Measurements from ENCODE around the gene TTR. TPM values are rescaled to one million over a fixed set of nuclear protein-coding genes. Genes with fewer than 3 reads are reported as not detected.

TTR gene
- total RNA-seq, 1 donor from 2014 or later, result not detected

DNA sequence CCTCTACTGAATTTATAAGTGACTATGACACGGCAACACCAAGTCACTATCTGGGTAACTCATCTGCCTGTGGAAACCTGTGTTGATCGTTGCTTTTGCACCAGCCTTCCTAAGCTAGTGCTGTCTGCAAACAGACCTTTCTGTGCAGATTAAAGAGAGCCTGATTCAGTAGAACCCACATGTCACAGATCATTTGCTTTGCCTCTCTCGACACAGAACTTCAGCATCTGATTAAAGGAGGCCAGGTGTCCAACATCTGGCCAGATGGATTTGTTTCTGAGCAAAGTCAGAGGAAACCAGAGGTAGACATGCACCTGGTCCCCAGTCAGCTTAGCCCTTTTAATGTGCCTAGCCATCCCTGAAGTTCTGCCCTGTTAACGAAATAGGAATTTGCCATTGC, 15.0 kb upstream of the TTR start:
- DNase-seq (ENCODE audit: low spot score), result no peak
- intact Hi-C loops (cut with DNase I), result no loop called here
- ATAC-seq, result no peak

DNA sequence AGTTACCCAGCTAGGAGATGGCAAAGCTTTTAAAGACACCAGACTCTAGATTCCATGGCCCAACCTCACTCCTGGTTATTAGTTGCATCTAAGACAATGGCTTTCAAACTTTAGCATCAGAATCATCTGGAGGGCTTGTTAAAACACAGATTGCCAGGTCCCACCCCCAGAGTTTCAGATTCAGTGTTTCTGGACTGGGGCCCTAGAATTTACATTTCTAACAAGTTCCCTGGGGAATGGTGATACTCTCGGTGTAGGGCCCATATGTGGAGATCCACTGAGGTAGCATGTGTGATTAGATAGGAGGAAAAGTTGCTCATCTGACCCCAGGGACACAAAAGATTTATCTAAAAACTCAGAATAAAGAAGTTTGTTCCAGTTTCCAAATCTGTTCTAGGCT, 14.5 kb upstream of the TTR start:
- no peak for ATAC-seq
- DNase-seq (ENCODE audit: low spot score), result no peak
- intact Hi-C loops (cut with DNase I), result no loop called here

DNA sequence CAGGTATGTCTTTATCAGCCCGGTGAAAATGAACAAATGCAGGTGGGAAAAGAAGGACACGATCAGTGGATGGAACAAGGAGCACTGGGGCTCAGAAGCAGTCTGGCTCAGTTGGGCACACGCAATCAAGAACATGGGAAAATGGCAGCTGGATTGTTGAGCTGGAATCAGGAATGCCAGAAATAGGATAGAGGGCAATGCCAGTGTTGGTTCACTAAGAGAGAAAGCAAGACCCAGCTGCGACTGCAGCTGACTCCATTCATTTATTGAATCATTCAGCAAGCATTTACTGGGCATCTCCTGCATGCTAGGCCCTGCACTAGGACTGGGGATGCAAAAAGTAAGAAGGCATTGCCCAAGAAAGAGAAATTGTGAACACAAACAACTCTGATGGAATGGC, 13.6 kb upstream of the TTR start:
- ATAC-seq (no peak), DNase-seq (ENCODE audit: low spot score) (no peak)
- intact Hi-C loops (cut with DNase I), result no loop called here

DNA sequence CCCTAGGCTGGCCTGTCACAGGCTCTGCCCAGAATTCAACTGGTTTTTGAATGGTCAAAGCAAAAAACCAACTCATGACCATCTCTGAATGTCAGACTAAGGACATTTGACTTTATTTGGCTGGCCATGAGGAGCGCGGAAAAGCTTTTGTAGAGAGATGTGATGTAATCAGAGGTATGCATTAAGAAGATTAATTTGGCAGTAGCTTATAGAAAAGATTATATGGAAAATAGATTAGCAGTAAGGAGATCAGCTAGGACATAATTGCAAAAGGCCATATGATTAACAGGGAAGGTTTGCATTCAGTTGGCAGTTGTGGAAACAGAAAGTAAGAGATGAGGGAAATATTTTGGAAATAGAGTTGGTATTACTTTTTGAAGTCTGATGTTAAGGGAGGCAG, 12.3 kb upstream of the TTR start:
- no peak for ATAC-seq
- intact Hi-C loops (cut with DNase I), result no loop called here
- DNase-seq (ENCODE audit: low spot score), result no peak

DNA sequence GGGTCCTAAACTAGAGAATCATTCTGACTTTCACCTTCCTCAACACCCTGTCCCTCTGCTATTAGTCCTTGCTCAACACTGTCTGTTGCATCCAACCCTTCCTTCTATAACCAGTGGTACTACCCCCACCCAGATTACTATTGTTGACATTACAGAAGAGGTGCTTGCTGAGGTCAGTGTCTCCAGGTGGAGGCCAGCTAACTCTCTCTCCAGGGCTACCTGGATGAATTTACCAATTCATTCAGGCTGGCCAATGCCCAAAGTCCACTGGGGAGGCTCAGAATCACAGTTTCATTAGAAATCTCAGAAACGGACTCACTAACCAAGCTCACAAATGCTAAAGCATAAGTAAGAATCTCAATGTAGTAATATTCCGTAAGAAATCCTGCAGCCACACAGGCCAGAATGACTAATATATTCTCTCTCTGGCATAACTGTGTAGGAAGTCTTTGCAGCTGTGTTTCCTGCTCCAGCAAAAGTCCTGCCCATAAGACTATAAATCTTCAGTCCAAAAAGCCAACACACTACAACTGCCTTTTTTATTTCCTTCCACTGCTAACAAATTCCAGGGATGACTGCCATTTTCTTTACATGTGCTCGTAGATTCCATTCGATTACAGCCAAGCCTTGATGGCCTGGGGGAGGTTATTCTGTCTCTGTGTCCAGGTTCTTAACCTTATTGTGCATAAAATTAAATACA, 10.0 kb upstream of the TTR start:
- DNase-seq (ENCODE audit: low spot score) (no peak), ATAC-seq (no peak)
- intact Hi-C loops (cut with DNase I), result no loop called here

DNA sequence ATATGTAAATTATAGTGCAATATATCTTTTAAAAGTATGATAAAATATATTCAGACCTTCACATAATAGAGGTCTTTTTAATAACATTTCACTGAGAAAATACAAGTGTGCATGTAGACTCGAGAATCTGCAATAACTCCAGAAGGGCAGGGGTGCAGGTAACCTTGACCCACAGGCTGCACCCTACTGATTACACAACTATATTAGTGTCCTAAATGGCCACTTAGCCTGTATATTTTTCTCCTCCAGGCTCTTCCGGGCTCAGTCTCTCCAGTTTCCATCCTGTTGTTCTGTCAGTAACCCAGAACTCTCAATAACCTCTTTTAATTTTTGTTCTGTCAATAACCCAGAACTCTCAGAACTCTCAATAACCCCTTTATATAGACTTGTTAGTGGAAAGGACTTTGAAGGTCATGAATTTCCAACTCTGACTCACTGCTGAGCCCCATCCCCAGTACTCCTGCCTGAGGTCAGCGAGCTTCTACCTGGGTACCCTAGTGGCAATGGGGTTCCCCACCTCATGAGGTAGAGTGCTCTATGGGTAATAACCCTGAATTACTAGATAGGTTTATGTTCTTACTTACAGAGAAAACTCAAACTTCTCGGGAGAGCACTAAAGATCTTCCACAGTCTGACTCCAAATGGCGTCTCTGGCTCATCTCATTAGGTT, 8.4 kb upstream of the TTR start:
- no peak for DNase-seq (ENCODE audit: low spot score)
- ATAC-seq, result no peak
- intact Hi-C loops (cut with DNase I), result no loop called here

DNA sequence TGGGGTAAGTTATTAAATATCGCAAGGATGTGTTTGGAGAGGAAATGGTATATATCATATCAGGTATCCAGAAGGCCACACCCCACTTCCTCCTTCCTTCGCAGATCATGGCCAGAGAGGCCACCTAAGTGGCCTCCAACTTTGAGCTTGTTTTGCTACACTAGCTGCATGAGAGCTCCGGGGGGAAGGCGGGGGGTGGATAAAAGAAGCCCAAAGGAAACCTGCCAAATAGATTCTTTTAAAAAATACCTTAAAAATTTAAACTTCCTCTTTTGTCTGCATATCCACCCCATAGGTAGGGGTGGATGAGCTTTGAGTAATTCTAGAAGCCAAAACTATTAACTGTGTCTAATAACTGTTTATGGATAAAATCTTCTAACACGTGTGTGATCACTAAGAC, 5.7 kb upstream of the TTR start:
- intact Hi-C loops (cut with DNase I), result no loop called here
- DNase-seq (ENCODE audit: low spot score) (no peak), ATAC-seq (no peak)

DNA sequence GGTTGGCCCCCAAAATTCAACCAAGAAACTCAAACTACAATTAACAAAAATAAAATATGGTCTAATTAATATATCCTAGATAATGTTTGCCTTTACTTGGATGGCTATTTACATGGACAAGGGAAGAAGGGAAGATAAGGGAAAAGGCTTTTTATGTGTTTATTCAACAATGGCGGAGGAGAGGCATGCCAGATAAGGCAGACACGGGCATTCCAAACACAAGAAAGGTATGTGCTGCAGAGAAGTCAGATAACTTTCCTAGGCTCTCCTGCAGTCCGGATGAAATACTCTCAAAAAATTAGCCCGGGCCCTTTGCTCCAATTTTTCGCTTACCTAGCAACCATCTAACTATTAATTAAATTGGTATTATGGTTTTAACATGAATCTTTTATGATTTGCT, 5.1 kb upstream of the TTR start:
- intact Hi-C loops (cut with DNase I), result no loop called here
- DNase-seq (ENCODE audit: low spot score) (no peak), ATAC-seq (no peak)

DNA sequence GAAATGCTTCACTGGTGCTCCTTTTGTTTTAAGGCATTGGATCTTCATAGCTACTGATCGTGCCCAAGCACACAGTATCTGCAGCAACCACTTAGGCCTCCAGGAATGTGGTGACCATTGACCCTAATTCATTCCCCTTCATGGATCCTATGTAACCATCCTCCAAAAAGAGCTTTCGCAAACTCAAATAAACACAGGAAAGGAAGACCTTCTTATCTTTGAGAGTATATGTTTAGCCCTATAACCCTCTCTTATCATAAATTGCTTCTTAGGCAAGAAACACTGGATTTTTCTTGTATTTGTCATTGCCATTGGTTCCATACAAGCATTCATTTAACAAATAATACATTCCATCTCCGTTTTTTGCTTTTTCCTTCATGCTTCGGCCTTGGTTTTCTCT, 4.1 kb upstream of the TTR start:
- intact Hi-C loops (cut with DNase I), result no loop called here

DNA sequence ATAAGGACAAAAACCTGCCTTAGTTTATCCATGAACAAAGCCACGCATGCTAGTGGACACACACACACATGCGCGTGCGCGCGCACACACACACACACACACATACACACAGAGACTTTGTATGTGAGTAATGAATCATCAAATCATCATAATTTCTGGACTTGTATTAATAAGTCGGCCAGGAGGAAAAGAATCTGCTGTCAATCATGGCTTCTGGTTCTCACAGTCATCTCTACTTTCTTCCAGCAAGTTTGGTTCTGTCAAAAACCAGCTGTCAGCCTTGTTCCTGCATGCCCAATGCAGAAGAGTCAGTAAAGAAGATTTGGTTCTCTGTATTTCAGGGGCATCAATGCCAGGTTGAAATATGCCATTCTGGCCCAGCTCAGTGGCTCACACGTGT, 1.1 kb upstream of the TTR start:
- intact Hi-C loops (cut with DNase I), result no loop called here

More for the DNA sequence above, 4.1 kb upstream of the TTR start:
- DNase-seq (ENCODE audit: low spot score) (no peak), ATAC-seq (no peak)

DNA sequence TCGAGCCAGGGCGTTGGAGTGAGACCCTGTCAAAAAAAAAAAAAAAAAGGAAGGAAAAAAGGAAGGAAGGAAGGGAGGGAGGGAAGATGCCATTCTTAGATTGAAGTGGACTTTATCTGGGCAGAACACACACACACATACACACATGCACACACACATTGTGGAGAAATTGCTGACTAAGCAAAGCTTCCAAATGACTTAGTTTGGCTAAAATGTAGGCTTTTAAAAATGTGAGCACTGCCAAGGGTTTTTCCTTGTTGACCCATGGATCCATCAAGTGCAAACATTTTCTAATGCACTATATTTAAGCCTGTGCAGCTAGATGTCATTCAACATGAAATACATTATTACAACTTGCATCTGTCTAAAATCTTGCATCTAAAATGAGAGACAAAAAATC, 564 bp upstream of the TTR start:
- no peak for ATAC-seq
- intact Hi-C loops (cut with DNase I), result no loop called here
- no peak for DNase-seq (ENCODE audit: low spot score)

More for the DNA sequence above, 1.1 kb upstream of the TTR start:
- DNase-seq (ENCODE audit: low spot score) (no peak), ATAC-seq (no peak)

DNA sequence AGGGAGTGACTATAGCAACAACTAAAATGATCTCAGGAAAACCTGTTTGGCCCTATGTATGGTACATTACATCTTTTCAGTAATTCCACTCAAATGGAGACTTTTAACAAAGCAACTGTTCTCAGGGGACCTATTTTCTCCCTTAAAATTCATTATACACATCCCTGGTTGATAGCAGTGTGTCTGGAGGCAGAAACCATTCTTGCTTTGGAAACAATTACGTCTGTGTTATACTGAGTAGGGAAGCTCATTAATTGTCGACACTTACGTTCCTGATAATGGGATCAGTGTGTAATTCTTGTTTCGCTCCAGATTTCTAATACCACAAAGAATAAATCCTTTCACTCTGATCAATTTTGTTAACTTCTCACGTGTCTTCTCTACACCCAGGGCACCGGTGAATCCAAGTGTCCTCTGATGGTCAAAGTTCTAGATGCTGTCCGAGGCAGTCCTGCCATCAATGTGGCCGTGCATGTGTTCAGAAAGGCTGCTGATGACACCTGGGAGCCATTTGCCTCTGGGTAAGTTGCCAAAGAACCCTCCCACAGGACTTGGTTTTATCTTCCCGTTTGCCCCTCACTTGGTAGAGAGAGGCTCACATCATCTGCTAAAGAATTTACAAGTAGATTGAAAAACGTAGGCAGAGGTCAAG, 955 bp downstream of the TTR start:
- no peak for DNase-seq (ENCODE audit: low spot score)
- intact Hi-C loops (cut with DNase I), result no loop called here
- no peak for ATAC-seq

DNA sequence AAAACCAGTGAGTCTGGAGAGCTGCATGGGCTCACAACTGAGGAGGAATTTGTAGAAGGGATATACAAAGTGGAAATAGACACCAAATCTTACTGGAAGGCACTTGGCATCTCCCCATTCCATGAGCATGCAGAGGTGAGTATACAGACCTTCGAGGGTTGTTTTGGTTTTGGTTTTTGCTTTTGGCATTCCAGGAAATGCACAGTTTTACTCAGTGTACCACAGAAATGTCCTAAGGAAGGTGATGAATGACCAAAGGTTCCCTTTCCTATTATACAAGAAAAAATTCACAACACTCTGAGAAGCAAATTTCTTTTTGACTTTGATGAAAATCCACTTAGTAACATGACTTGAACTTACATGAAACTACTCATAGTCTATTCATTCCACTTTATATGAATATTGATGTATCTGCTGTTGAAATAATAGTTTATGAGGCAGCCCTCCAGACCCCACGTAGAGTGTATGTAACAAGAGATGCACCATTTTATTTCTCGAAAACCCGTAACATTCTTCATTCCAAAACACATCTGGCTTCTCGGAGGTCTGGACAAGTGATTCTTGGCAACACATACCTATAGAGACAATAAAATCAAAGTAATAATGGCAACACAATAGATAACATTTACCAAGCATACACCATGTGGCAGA, 3.6 kb downstream of the TTR start:
- no peak for DNase-seq (ENCODE audit: low spot score)
- no peak for ATAC-seq
- intact Hi-C loops (cut with DNase I), result no loop called here

DNA sequence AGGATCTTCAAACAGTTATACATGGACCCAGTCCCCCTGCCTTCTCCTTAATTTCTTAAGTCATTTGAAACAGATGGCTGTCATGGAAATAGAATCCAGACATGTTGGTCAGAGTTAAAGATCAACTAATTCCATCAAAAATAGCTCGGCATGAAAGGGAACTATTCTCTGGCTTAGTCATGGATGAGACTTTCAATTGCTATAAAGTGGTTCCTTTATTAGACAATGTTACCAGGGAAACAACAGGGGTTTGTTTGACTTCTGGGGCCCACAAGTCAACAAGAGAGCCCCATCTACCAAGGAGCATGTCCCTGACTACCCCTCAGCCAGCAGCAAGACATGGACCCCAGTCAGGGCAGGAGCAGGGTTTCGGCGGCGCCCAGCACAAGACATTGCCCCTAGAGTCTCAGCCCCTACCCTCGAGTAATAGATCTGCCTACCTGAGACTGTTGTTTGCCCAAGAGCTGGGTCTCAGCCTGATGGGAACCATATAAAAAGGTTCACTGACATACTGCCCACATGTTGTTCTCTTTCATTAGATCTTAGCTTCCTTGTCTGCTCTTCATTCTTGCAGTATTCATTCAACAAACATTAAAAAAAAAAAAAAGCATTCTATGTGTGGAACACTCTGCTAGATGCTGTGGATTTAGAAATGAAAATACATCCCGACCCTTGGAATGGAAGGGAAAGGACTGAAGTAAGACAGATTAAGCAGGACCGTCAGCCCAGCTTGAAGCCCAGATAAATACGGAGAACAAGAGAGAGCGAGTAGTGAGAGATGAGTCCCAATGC, 4.6 kb downstream of the TTR start:
- DNase-seq (ENCODE audit: low spot score) (no peak), ATAC-seq (no peak)
- intact Hi-C loops (cut with DNase I), result no loop called here

DNA sequence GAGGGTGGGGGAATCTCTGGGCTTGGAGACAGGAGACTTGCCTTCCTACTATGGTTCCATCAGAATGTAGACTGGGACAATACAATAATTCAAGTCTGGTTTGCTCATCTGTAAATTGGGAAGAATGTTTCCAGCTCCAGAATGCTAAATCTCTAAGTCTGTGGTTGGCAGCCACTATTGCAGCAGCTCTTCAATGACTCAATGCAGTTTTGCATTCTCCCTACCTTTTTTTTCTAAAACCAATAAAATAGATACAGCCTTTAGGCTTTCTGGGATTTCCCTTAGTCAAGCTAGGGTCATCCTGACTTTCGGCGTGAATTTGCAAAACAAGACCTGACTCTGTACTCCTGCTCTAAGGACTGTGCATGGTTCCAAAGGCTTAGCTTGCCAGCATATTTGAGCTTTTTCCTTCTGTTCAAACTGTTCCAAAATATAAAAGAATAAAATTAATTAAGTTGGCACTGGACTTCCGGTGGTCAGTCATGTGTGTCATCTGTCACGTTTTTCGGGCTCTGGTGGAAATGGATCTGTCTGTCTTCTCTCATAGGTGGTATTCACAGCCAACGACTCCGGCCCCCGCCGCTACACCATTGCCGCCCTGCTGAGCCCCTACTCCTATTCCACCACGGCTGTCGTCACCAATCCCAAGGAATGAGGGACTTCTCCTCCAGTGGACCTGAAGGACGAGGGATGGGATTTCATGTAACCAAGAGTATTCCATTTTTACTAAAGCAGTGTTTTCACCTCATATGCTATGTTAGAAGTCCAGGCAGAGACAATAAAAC, 6.5 kb downstream of the TTR start:
- intact Hi-C loops (cut with DNase I), result no loop called here
- ATAC-seq (no peak), DNase-seq (ENCODE audit: low spot score) (no peak)

DNA sequence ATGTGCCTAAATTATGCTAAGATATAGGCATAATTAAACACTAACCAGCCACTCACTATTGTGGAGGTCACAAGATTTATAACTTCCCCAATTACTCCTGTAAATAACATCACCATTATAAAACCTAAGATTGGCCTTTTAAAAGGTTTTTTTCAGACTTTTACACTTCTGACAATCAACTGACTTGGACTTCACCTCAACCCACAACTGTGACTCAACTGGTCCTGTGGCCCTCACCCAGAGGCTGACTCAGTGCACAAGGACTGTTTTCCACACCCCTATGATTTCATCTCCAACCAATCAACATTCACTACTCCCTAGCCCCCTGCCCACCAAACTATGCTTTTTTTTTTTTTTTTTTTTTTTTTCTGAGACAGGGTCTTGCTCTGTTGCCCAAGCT, 11.6 kb downstream of the TTR start:
- ATAC-seq (no peak), DNase-seq (ENCODE audit: low spot score) (no peak)
- intact Hi-C loops (cut with DNase I), result no loop called here

DNA sequence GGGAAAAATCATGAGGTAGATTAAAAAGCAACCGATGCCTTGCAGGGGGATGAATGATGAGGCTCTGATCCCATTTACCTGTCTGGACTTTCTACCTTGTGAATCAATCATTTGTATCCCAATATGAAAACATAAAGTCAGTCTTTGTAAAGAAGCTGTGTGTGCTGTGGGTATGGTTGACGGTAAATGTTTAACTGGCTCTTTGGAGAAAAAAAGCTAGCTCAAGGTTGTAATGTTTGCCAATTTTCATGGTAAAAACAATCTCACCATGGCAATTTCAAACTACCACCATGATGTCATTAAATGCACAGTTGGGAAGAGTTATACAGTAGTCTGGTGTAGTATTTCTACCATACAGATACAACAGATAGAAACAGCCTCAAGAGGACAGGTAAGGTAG, 14.6 kb downstream of the TTR start:
- DNase-seq (ENCODE audit: low spot score) (no peak), ATAC-seq (no peak)
- intact Hi-C loops (cut with DNase I), result no loop called here

DNA sequence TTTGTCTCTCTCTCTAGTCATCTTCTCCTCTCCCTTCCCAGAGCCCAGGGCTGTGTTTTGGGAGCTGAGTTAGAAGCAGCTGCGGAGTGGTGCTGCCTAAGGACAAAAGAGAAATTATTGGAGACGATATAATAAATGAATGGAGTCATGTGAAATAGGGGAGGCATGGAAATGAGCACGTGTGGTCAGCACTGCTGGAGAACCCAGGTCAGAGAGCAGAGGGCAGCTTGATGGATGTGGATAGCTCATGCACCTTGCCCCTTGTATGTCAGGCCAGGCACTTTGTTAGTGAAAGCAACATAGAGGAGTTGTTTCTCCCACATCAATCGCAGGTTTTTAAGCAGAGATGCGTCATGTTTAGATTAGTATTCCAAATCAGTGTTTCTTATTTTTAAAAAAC, 15.7 kb downstream of the TTR start:
- intact Hi-C loops (cut with DNase I), result no loop called here
- no peak for ATAC-seq
- no peak for DNase-seq (ENCODE audit: low spot score)

DNA sequence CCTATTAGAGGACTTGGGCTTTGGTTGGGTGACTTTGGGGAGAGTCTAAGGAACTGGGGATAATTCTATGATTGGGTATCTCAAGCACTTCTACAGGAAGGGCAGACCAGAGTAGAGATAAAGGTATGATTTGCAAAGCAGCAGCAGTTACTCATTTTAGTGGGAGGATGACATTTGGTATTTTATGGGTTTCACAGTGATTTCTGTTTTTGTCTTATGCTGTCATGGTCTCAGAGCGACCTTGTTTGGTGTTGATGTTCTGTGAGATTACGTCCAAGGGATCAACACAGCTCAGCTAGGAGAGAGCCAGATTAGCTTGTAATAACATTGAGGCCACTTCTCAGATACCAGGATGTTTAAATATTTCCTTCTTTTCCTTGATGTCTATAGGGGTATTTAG, 18.2 kb downstream of the TTR start:
- DNase-seq (ENCODE audit: low spot score), result no peak
- ATAC-seq, result no peak
- intact Hi-C loops (cut with DNase I), result no loop called here
